Astrocyte (in vitro differentiated cells and primary cell): Measurements from ENCODE around the gene DDRGK1.

Experiments
- CTCF ChIP-seq: IDR thresholded peaks from 2 replicates; pipeline ENCODE4 v1.5.1; 2011; ENCODE audit warnings: low read depth, mild to moderate bottlenecking, inconsistent platforms, low read length, moderate library complexity; ENCODE audit not compliant: insufficient read depth
- EZH2 ChIP-seq: IDR thresholded peaks from 2 replicates; pipeline ENCODE4 v1.6.1; 2012; ENCODE audit warnings: mild to moderate bottlenecking, low read length, inconsistent platforms; ENCODE audit not compliant: insufficient read depth

DNA sequence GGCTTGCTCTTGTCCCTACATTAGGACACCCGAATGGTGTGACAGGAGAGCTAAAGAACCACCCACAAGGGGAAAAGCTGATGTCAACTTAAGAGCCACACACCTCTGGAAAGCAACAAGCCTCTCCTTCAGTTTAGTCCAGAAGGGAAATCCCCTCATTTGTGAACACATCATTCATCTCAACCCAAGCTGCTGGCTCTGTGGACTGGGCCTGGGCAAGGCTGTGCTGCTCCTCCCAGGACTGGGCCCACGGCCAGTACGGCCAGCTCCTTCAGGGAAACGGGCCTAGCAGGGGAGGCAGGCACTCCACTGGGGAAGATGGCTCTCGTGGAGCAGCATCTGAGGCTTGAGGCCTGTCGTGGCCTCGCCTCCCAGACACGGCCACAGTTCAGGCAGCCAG, 47.3 kb upstream of the DDRGK1 start:
- TF ChIP-seq CTCF: no peak
- no peak for TF ChIP-seq EZH2
